Measurements from ENCODE around the gene POPDC3. TPM values are rescaled to one million over a fixed set of nuclear protein-coding genes. Genes with fewer than 3 reads are reported as not detected.

The POPDC3 gene
- total RNA-seq, 1 experiment from 2014 or later, result 0.70 TPM

GRCh38 chr6:105161421-105161820 lies 18.4 kb downstream of the POPDC3 start:
- no peaks in the 10 kb centered on the region for H3K27me3 Mint-ChIP-seq (ENCODE audit: insufficient read depth, unreplicated experiment)
- Histone ChIP-seq H3K4me1 (no peaks in the 10 kb centered on the region), H3K27me3 (replicated peaks; ENCODE audit: control insufficient read depth, insufficient read depth, low read length) (no peaks in the 10 kb centered on the region; the same call in 1 of the 2 replicates), H3K4me3 (ENCODE audit: low read depth, low read length) (no peak overlapping the region), H3K9me3 (no peaks in the 10 kb centered on the region), H3K36me3 (ENCODE audit: control insufficient read depth, insufficient read depth, low read length) (no peaks in the 10 kb centered on the region)
- no peaks in the 10 kb centered on the region for H3K9me3 Mint-ChIP-seq (ENCODE audit: unreplicated experiment)
- no peak overlapping the region for H3K4me3 Mint-ChIP-seq (ENCODE audit: unreplicated experiment)
- ChIA-PET CTCF (no interaction called here), POLR2A (no interaction called here)
- no peak for DNase-seq
- BruUV-seq (replicated peaks), result no TSS peak
- TF ChIP-seq CTCF (IDR thresholded peaks at IDR 0.05; ENCODE audit: insufficient read depth in 1 of 2, low read depth in 1 of 2, low read length in 1 of 2, severe bottlenecking in 1 of 2, unreplicated experiment in 1 of 2), result no peak
- H3K4me1 Mint-ChIP-seq (ENCODE audit: low read depth, unreplicated experiment), result no peaks in the 10 kb centered on the region
- H3K27ac Mint-ChIP-seq (ENCODE audit: unreplicated experiment), result no peak overlapping the region
- H3K36me3 Mint-ChIP-seq (ENCODE audit: insufficient read depth, unreplicated experiment), result no peaks in the 10 kb centered on the region
- intact Hi-C loops (cut with micrococcal nuclease; ENCODE audit: unreplicated experiment), result no loop called here

GRCh38 chr6:105153676-105154075 lies 26.1 kb downstream of the POPDC3 start:
- Mint-ChIP-seq H3K9me3 (ENCODE audit: unreplicated experiment) (no peaks in the 10 kb centered on the region), H3K36me3 (ENCODE audit: insufficient read depth, unreplicated experiment) (no peaks in the 10 kb centered on the region), H3K4me3 (ENCODE audit: unreplicated experiment) (no peak overlapping the region), H3K27ac (ENCODE audit: unreplicated experiment) (no peak overlapping the region), H3K4me1 (ENCODE audit: low read depth, unreplicated experiment) (no peaks in the 10 kb centered on the region), H3K27me3 (ENCODE audit: insufficient read depth, unreplicated experiment) (no peaks in the 10 kb centered on the region)
- no peak for TF ChIP-seq CTCF (IDR thresholded peaks at IDR 0.05; ENCODE audit: insufficient read depth in 1 of 2, low read depth in 1 of 2, low read length in 1 of 2, severe bottlenecking in 1 of 2, unreplicated experiment in 1 of 2)
- Histone ChIP-seq H3K9me3 (no peaks in the 10 kb centered on the region), H3K36me3 (ENCODE audit: control insufficient read depth, insufficient read depth, low read length) (no peaks in the 10 kb centered on the region), H3K4me1 (no peaks in the 10 kb centered on the region), H3K4me3 (ENCODE audit: low read depth, low read length) (no peak overlapping the region), H3K27me3 (replicated peaks; ENCODE audit: control insufficient read depth, insufficient read depth, low read length) (no peaks in the 10 kb centered on the region)
- CTCF ChIA-PET, result no interaction called here
- no TSS peak for BruUV-seq (replicated peaks)
- intact Hi-C loops (cut with micrococcal nuclease; ENCODE audit: unreplicated experiment), result no loop called here
- POLR2A ChIA-PET, result no interaction called here
- DNase-seq, result no peak

GRCh38 chr6:105152880-105153279 lies 26.9 kb downstream of the POPDC3 start:
- intact Hi-C loops (cut with micrococcal nuclease; ENCODE audit: unreplicated experiment), result no loop called here
- Histone ChIP-seq H3K36me3 (ENCODE audit: control insufficient read depth, insufficient read depth, low read length) (no peaks in the 10 kb centered on the region), H3K4me1 (no peaks in the 10 kb centered on the region), H3K9me3 (no peaks in the 10 kb centered on the region), H3K4me3 (ENCODE audit: low read depth, low read length) (no peak overlapping the region), H3K27me3 (replicated peaks; ENCODE audit: control insufficient read depth, insufficient read depth, low read length) (no peaks in the 10 kb centered on the region)
- H3K27ac Mint-ChIP-seq (ENCODE audit: unreplicated experiment), result no peak overlapping the region
- no peaks in the 10 kb centered on the region for H3K27me3 Mint-ChIP-seq (ENCODE audit: insufficient read depth, unreplicated experiment)
- H3K36me3 Mint-ChIP-seq (ENCODE audit: insufficient read depth, unreplicated experiment), result no peaks in the 10 kb centered on the region
- POLR2A ChIA-PET, result no interaction called here
- H3K4me3 Mint-ChIP-seq (ENCODE audit: unreplicated experiment), result no peak overlapping the region
- TF ChIP-seq CTCF (IDR thresholded peaks at IDR 0.05; ENCODE audit: insufficient read depth in 1 of 2, low read depth in 1 of 2, low read length in 1 of 2, severe bottlenecking in 1 of 2, unreplicated experiment in 1 of 2), result no peak
- no peaks in the 10 kb centered on the region for H3K4me1 Mint-ChIP-seq (ENCODE audit: low read depth, unreplicated experiment)
- no peak for DNase-seq
- CTCF ChIA-PET, result no interaction called here
- H3K9me3 Mint-ChIP-seq (ENCODE audit: unreplicated experiment), result no peaks in the 10 kb centered on the region
- BruUV-seq (replicated peaks), result no TSS peak

All from Caco-2 (cell line).